ENCODE measurements around the gene LYL1. TPM values are rescaled to one million over a fixed set of nuclear protein-coding genes. Genes with fewer than 3 reads are reported as not detected.

The LYL1 gene
- polyA plus RNA-seq, 3 donors = 3.2 to 5.5 (median 3.5) TPM

- no peak for DNase-seq (ENCODE audit: low read depth in 3 of 3, low spot score in 2 of 3)
These were observed 7.5 kb upstream of the LYL1 start for GRCh38 chr19:13110099-13110610.

- no peak for DNase-seq (ENCODE audit: low read depth in 3 of 3, low spot score in 2 of 3)
These were observed 6.9 kb upstream of the LYL1 start for GRCh38 chr19:13109361-13110098.

- DNase-seq (ENCODE audit: low read depth in 3 of 3, low spot score in 2 of 3) = no peak
These were observed 2.4 kb upstream of the LYL1 start for GRCh38 chr19:13104848-13105711.

GRCh38 chr19:13104360-13104847 lies 1.7 kb upstream of the LYL1 start:
- no peak for DNase-seq (ENCODE audit: low read depth in 3 of 3, low spot score in 2 of 3)

- no peak for DNase-seq (ENCODE audit: low read depth in 3 of 3, low spot score in 2 of 3)
These were observed 1.1 kb upstream of the LYL1 start for GRCh38 chr19:13103581-13104359.

- DNase-seq (ENCODE audit: low read depth in 3 of 3, low spot score in 2 of 3) = no peak
These were observed 317 bp downstream of the LYL1 start for GRCh38 chr19:13102416-13102665.

- no peak for DNase-seq (ENCODE audit: low read depth in 3 of 3, low spot score in 2 of 3)
These were observed 855 bp downstream of the LYL1 start for GRCh38 chr19:13101590-13102415.

- no peak for DNase-seq (ENCODE audit: low read depth in 3 of 3, low spot score in 2 of 3)
These were observed 1.6 kb downstream of the LYL1 start for GRCh38 chr19:13100841-13101589.

GRCh38 chr19:13100031-13100588 lies 2.5 kb downstream of the LYL1 start:
- no peak for DNase-seq (ENCODE audit: low read depth in 3 of 3, low spot score in 2 of 3)

- DNase-seq (ENCODE audit: low read depth in 3 of 3, low spot score in 2 of 3) = no peak
These were observed 3.3 kb downstream of the LYL1 start for GRCh38 chr19:13099073-13099999.

GRCh38 chr19:13098277-13099072 lies 4.2 kb downstream of the LYL1 start:
- no peak for DNase-seq (ENCODE audit: low read depth in 3 of 3, low spot score in 2 of 3)

GRCh38 chr19:13097463-13098258 lies 5.0 kb downstream of the LYL1 start:
- DNase-seq (ENCODE audit: low read depth in 3 of 3, low spot score in 2 of 3) = no peak

- no peak for DNase-seq (ENCODE audit: low read depth in 3 of 3, low spot score in 2 of 3)
These were observed 5.6 kb downstream of the LYL1 start for GRCh38 chr19:13097033-13097462.

GRCh38 chr19:13095934-13096927 lies 6.4 kb downstream of the LYL1 start:
- no peak for DNase-seq (ENCODE audit: low read depth in 3 of 3, low spot score in 2 of 3)

GRCh38 chr19:13095393-13095784 lies 7.3 kb downstream of the LYL1 start:
- no peak for DNase-seq (ENCODE audit: low read depth in 3 of 3, low spot score in 2 of 3)

Data from right renal cortex interstitium (tissue), 3 donors.